K562 (cell line): ENCODE measurements around the gene PARD6B. TPM values are rescaled to one million over a fixed set of nuclear protein-coding genes. Genes with fewer than 3 reads are reported as not detected.

ENCODE experiments used
- ATAC-seq: fragments of 200-7000 bp; cut with Tn5 transposase; 3 replicates; pipeline ENCODE4 v1.9.1; 2020; ENCODE audit warnings: moderate library complexity
- BruUV-seq: library from RNA; stranded (reverse); fragments of 400-500 nt; replicated peaks from 2 replicates; lab custom pipeline; 2021; lab: Mats Ljungman, UMichigan
- CTCF ChIA-PET: fragments of 300-600 bp; formaldehyde crosslinking; extraction: SDS; loops from one replicate; lab custom pipeline; 2021; ENCODE audit warnings: low intra/inter-chr PET ratio; lab: Yijun Ruan, JAX
- POLR2A ChIA-PET: fragments of 300-600, 350-650 bp; sonication (Branson Sonifier 250); formaldehyde crosslinking; extraction: SDS; loops from one replicate; lab custom pipeline; 2021; ENCODE audit warnings: antibody characterized with exemption, inconsistent platforms; lab: Yijun Ruan, JAX
- DNase-seq, 4 experiments: peaks; one replicate each; pipeline versions ENCODE4 v3.0.0 to v3.0.0-alpha.2; 2011 to 2018; ENCODE audit warnings: low spot score in 3 of 4, mixed read lengths in 3 of 4; ENCODE audit errors: extremely low read depth in 1 of 4
- FAIRE-seq: peaks from 2 replicates; lab custom pipeline; 2011; peaks lifted over from hg19 to GRCh38; lab: Jason Lieb, UNC
- H2AFZ ChIP-seq: 2 replicates; pipeline ENCODE4 v1.6.0; 2011; ENCODE audit warnings: low read depth, low read length, control low read depth, inconsistent platforms
- H3K27ac ChIP-seq: fragments of 200-600 bp; 3 replicates; pipeline ENCODE4 v1.8.0; 2011; ENCODE audit warnings: low read depth, mild to moderate bottlenecking, control low read depth, inconsistent platforms, low read length, moderate library complexity, mixed read lengths; ENCODE audit errors: extremely low read depth
- H3K27me3 ChIP-seq, 2 experiments: fragments of 300-600 bp in 1 of 2; 2 replicates in 1 of 2; 3 replicates in 1 of 2; pipeline versions ENCODE4 v1.6.0 to v1.8.0; 2011; ENCODE audit warnings: inconsistent platforms in 2 of 2, low read length in 2 of 2, mild to moderate bottlenecking in 1 of 2, mixed read lengths in 1 of 2, moderate library complexity in 1 of 2; ENCODE audit not compliant: control insufficient read depth in 2 of 2, insufficient read depth in 2 of 2
- H3K36me3 ChIP-seq: fragments of 300-600 bp; 3 replicates; pipeline ENCODE4 v1.8.0; 2011; ENCODE audit warnings: mild to moderate bottlenecking, low read length, inconsistent platforms; ENCODE audit not compliant: control insufficient read depth, insufficient read depth
- H3K4me1 ChIP-seq, 2 experiments: fragments of 200-600 bp in 1 of 2; replicated peaks in 1 of 2; 2 replicates in 1 of 2; 3 replicates in 1 of 2; pipeline versions ENCODE4 v1.5.1 to v1.8.0; 2011; ENCODE audit warnings: inconsistent platforms in 2 of 2, low read length in 2 of 2, mild to moderate bottlenecking in 1 of 2, mixed read lengths in 1 of 2, moderate library complexity in 1 of 2; ENCODE audit not compliant: control insufficient read depth in 2 of 2, insufficient read depth in 2 of 2
- H3K4me2 ChIP-seq: 2 replicates; pipeline ENCODE4 v1.6.1; 2011; ENCODE audit warnings: low read length, control low read depth, inconsistent platforms, mixed read lengths; ENCODE audit not compliant: insufficient read depth
- H3K4me3 ChIP-seq: fragments of 200-600 bp; sonication (generic), shearing (Covaris generic); 2 replicates; pipeline ENCODE4 v1.5.1; 2016; ENCODE audit warnings: control low read depth, inconsistent platforms
- H3K79me2 ChIP-seq: fragments of 200-600 bp; 3 replicates; pipeline ENCODE4 v1.8.0; 2011; ENCODE audit warnings: low read length, inconsistent platforms; ENCODE audit not compliant: control insufficient read depth, insufficient read depth
- H3K9ac ChIP-seq, 2 experiments: 2 replicates each; pipeline versions ENCODE4 v1.6.0 to v1.6.1; 2011; ENCODE audit warnings: low read depth in 2 of 2, low read length in 2 of 2, control low read depth in 1 of 2, inconsistent platforms in 1 of 2, mild to moderate bottlenecking in 1 of 2, mixed read lengths in 1 of 2; ENCODE audit not compliant: insufficient read depth in 1 of 2
- H3K9me1 ChIP-seq: one replicate; pipeline ENCODE4 v1.6.0; 2011; ENCODE audit warnings: inconsistent platforms, mild to moderate bottlenecking, low read length, moderate library complexity; ENCODE audit not compliant: control insufficient read depth, insufficient read depth
- H3K9me3 ChIP-seq: replicated peaks from 2 replicates; pipeline ENCODE4 v1.5.1; 2011; ENCODE audit warnings: low read depth, low read length, inconsistent platforms; ENCODE audit not compliant: control insufficient read depth, insufficient read depth
- H4K20me1 ChIP-seq: replicated peaks from 2 replicates; pipeline ENCODE4 v1.6.1; 2011; ENCODE audit warnings: low read length, inconsistent platforms, mixed read lengths; ENCODE audit not compliant: control insufficient read depth, insufficient read depth
- ADNP ChIP-seq: fragments of 200-800 bp; sonication (Bioruptor generic); IDR thresholded peaks from 2 replicates; pipeline ENCODE4 v1.6.1; 2016; ENCODE audit warnings: missing genetic modification characterization, missing compliant biosample characterization
- CBFA2T3 ChIP-seq: fragments of 450-650 bp; IDR thresholded peaks from 2 replicates; pipeline ENCODE4 v1.6.1; 2017
- CEBPG ChIP-seq, 3 experiments: fragments of 200-800 bp in 1 of 3; sonication (Bioruptor generic) in 1 of 3; sonication (generic) in 1 of 3; formaldehyde crosslinking in 1 of 3; IDR thresholded peaks in 2 of 3; conservative IDR thresholded peaks in 1 of 3; 2 replicates each; pipeline versions ENCODE4 v1.6.1 to v1.8.0; 2016 to 2022; ENCODE audit warnings: missing compliant biosample characterization in 2 of 3, missing genetic modification characterization in 2 of 3, mild to moderate bottlenecking in 1 of 3, missing genetic modification reagents in 1 of 3
- DDX20 ChIP-seq: fragments of 450-650 bp; IDR thresholded peaks from 2 replicates; pipeline ENCODE4 v1.6.1; 2016; ENCODE audit warnings: missing genetic modification characterization, low read depth, mild to moderate bottlenecking, missing compliant biosample characterization, moderate library complexity
- HNRNPL ChIP-seq: fragments of 200-400 bp; formaldehyde crosslinking; IDR thresholded peaks from 2 replicates; pipeline ENCODE4 v1.6.1; 2017; ENCODE audit warnings: low read depth, mild to moderate bottlenecking, low read length
- KHSRP ChIP-seq: fragments of 450-650 bp; IDR thresholded peaks from 2 replicates; pipeline ENCODE4 v1.6.1; 2017
- MTF1 ChIP-seq: fragments of 250-450 bp; sonication (Bioruptor Pico); IDR thresholded peaks from 2 replicates; pipeline ENCODE4 v1.9.0; 2021; ENCODE audit warnings: moderate library complexity, mild to moderate bottlenecking, inconsistent platforms, borderline replicate concordance
- ZBTB26 ChIP-seq: fragments of 450-650 bp; formaldehyde crosslinking; IDR thresholded peaks from 2 replicates; pipeline ENCODE4 v1.4.0; 2022; ENCODE audit warnings: missing genetic modification characterization
- ZC3H4 ChIP-seq: sonication (generic); formaldehyde crosslinking; IDR thresholded peaks from 2 replicates; pipeline ENCODE4 v1.9.0; 2021; ENCODE audit warnings: missing genetic modification reagents, borderline replicate concordance
- ZNF395 ChIP-seq: fragments of 200-800 bp; sonication (Bioruptor generic); IDR thresholded peaks from 2 replicates; pipeline ENCODE4 v1.6.1; 2017; ENCODE audit warnings: missing genetic modification characterization, missing compliant biosample characterization
- ZNF436 ChIP-seq: fragments of 250-450, 450-650 bp; sonication (Bioruptor Pico); formaldehyde crosslinking; IDR thresholded peaks from 2 replicates; pipeline ENCODE4 v1.7.0; 2020; ENCODE audit warnings: mild to moderate bottlenecking
- ZNF589 ChIP-seq: fragments of 200-800 bp; sonication (Bioruptor generic); IDR thresholded peaks from 2 replicates; pipeline ENCODE4 v1.6.1; 2016; ENCODE audit warnings: low read depth, missing genetic modification characterization, missing compliant biosample characterization
- WGBS: fragments of 100-300 bp; shearing (Covaris generic); methylation state at CpG from one replicate; pipeline ENCODE4 v1.1.6; 2016; ENCODE audit warnings: low coverage, mixed read lengths; ENCODE audit not compliant: insufficient coverage; ENCODE audit errors: missing lambda C conversion rate; 5-methylcytosine and 5-hydroxymethylcytosine counted together
- in situ Hi-C: fragments of 300-500 bp; cut with MboI; formaldehyde crosslinking; loops from 4 replicates; pipeline ENCODE4 v1.15.0; 2018; ENCODE audit warnings: inconsistent platforms, mixed read lengths
- intact Hi-C: fragments of 100-400 bp; cut with micrococcal nuclease; formaldehyde crosslinking; loops from 2 replicates; pipeline ENCODE4 v1.14.2; 2022
- polyA plus RNA-seq, 8 experiments: library from polyadenylated mRNA; depleted of rRNA in 4 of 8; stranded (reverse) in 5 of 8; unstranded in 3 of 8; fragments of >200 nt; fragmentation: Nextera tagmentation in 2 of 8; fragmentation: Illumina TruSeq in 1 of 8; extraction: Ambion mirVana in 2 of 8; extraction: Trizol in 1 of 8; gene quantifications; 2 replicates each; pipeline versions ENCODE4 v1.2.1 to v1.2.3, GENCODE V29; 2011 to 2014; ENCODE audit warnings: inconsistent platforms in 1 of 8, missing spikeins in 1 of 8
- total RNA-seq, 7 experiments: library from RNA; depleted of rRNA in 6 of 7; stranded (reverse); fragments of >200 nt in 6 of 7; fragmentation: Illumina TruSeq in 2 of 7; extraction: Trizol in 2 of 7; gene quantifications; 2 replicates each; pipeline versions ENCODE4 v1.2.1 to v1.2.3, GENCODE V29; 2011 to 2021; ENCODE audit warnings: low replicate concordance in 1 of 7
- TF ChIP-seq, protein P1 (sequence below), 3 experiments: fragments of 200-800 bp in 1 of 3; fragments of 250-450 bp in 1 of 3; fragments of 450-650 bp in 1 of 3; sonication (Bioruptor Pico) in 1 of 3; sonication (Bioruptor generic) in 1 of 3; formaldehyde crosslinking in 1 of 3; IDR thresholded peaks; 2 replicates each; pipeline versions ENCODE4 v1.6.1 to v1.8.0; 2016 to 2022; ENCODE audit warnings: mild to moderate bottlenecking in 2 of 3, missing genetic modification characterization in 2 of 3, missing compliant biosample characterization in 1 of 3, moderate library complexity in 1 of 3
- TF ChIP-seq, protein P2 (sequence below): sonication (generic); formaldehyde crosslinking; IDR thresholded peaks from 2 replicates; pipeline ENCODE4 v1.9.0; 2022; ENCODE audit warnings: mild to moderate bottlenecking, missing genetic modification reagents

Gene PARD6B
- total and polyA plus RNA-seq, 9 of the 15 experiments (the other 6 are each of a cell fraction or from before 2014, with no cell fraction given): 1.7 to 12.3 (median 5.5) TPM

DNA sequence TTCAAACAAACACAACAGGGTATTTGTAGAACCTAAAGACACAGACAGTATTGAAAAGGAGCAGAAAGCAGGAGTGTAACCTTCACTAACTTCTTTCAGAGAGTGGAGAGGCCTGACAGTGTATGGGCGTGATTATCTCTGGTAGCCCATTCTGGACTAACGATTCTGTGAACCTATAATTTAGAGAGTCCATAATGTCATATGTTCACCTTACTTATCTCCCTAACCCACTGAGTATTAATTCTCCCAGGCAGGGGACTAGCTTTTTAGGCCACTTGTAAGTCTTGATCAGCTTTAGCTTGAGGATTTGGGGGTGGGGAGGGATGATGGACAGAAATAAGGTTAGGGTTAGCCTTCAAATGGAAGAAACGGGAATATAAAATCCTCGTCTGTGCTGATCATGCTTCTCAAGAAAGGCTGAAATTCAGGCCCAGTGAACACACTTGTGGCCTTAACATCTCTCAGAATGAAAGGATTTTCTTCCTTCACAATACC, 2.8 kb upstream of the PARD6B start:
- FAIRE-seq: peak; percentile 11
- no peak overlapping the region for H3K4me2 ChIP-seq
- no peaks in the 10 kb centered on the region for H3K36me3 ChIP-seq
- peaks cover 23% of the 10 kb centered on the region for H3K79me2 ChIP-seq
- peaks cover 41 to 55% of the 10 kb centered on the region in 2 experiments for H3K4me1 ChIP-seq
- no peaks in the 10 kb centered on the region for H3K9me1 ChIP-seq
- in situ Hi-C loops: no loop called here
- BruUV-seq: no TSS peak
- H4K20me1 ChIP-seq: no peaks in the 10 kb centered on the region
- CTCF ChIA-PET: no interaction called here
- H3K9me3 ChIP-seq: no peaks in the 10 kb centered on the region
- POLR2A ChIA-PET: interaction anchor here (0.6 to 4.2 kb wide), 7 partner anchors 10 to 583 kb away, joined by 3 to 21 read pairs (median 4); partner anchors contain the start of gene RIPOR3
- H3K27ac ChIP-seq: peak overlapping the region; percentile 29; the same call in 2 of the 3 replicates
- WGBS: 44% methylated on average over 4 of the region's 4 CpGs
- intact Hi-C loops: no loop called here
- ATAC-seq: no peak
- no peak overlapping the region for H3K4me3 ChIP-seq
- peak in 1 of 4 experiments; percentile 46 for DNase-seq
- H3K9ac ChIP-seq: peak overlapping the region in 1 of 2 experiments; percentile 8; a peak in 1 of 4 replicates
- H2AFZ ChIP-seq: peak overlapping the region; percentile 69
- no peaks in the 10 kb centered on the region for H3K27me3 ChIP-seq
- TF ChIP-seq ZNF395 (CRISPR knock-in tag) (no peak), MTF1 (no peak), ZC3H4 (CRISPR knock-in tag) (no peak), HNRNPL (no peak), ZNF589 (peak; percentile 44; the same call in 1 of the 2 replicates), ZBTB26 (no peak), CEBPG (CRISPR knock-in tag; IDR thresholded peaks at IDR 0.05) (no peak), CEBPG (tag; conservative IDR thresholded peaks at IDR 0.05 in 1 of 2, IDR thresholded peaks at IDR 0.05 in 1 of 2) (0 out of 4 replicates have a peak, but pooled peaks of 1 of the 2 experiments have one; percentile 5), CBFA2T3 (0 out of 2 replicates have a peak, but pooled peaks have one; percentile 18), ZNF436 (CRISPR knock-in tag) (no peak), ADNP (tag) (no peak), KHSRP (no peak), DDX20 (tag) (no peak)
- TF ChIP-seq, protein P1, sequence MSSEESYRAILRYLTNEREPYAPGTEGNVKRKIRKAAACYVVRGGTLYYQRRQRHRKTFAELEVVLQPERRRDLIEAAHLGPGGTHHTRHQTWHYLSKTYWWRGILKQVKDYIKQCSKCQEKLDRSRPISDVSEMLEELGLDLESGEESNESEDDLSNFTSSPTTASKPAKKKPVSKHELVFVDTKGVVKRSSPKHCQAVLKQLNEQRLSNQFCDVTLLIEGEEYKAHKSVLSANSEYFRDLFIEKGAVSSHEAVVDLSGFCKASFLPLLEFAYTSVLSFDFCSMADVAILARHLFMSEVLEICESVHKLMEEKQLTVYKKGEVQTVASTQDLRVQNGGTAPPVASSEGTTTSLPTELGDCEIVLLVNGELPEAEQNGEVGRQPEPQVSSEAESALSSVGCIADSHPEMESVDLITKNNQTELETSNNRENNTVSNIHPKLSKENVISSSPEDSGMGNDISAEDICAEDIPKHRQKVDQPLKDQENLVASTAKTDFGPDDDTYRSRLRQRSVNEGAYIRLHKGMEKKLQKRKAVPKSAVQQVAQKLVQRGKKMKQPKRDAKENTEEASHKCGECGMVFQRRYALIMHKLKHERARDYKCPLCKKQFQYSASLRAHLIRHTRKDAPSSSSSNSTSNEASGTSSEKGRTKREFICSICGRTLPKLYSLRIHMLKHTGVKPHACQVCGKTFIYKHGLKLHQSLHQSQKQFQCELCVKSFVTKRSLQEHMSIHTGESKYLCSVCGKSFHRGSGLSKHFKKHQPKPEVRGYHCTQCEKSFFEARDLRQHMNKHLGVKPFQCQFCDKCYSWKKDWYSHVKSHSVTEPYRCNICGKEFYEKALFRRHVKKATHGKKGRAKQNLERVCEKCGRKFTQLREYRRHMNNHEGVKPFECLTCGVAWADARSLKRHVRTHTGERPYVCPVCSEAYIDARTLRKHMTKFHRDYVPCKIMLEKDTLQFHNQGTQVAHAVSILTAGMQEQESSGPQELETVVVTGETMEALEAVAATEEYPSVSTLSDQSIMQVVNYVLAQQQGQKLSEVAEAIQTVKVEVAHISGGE (CRISPR knock-in tag; IDR thresholded peaks at IDR 0.05): peak in 1 of 3 experiments; percentile 88; a peak in 2 of 6 replicates
- TF ChIP-seq, protein P2, sequence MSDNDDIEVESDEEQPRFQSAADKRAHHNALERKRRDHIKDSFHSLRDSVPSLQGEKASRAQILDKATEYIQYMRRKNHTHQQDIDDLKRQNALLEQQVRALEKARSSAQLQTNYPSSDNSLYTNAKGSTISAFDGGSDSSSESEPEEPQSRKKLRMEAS (CRISPR knock-in tag): no peak
